ENCODE data around the gene STX7. TPM values are rescaled to one million over a fixed set of nuclear protein-coding genes. Genes with fewer than 3 reads are reported as not detected.

The STX7 gene
- total and polyA plus RNA-seq, 8 donors = 8.6 to 39.3 (median 30.3) TPM

DNA sequence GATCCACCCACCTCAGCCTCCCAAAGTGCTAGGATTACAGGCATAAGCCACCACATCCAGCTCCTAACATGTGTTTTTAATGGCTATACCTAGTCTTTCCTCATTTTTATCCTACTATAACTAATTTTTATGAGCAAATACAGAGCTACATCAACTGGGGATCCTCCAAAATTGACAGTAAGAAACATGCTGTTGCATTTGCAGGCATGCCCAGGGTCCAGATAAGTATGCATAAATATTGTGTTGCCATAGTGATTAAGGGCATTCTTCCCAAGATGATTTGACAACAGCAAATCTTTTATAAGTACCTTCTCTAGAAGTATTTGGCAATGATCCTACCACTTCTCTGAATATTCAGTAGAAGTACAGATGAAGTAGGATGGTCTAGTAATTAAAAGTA, 69.7 kb downstream of the STX7 start:
- H3K4me1 ChIP-seq = no peaks in the 10 kb centered on the region

GRCh38 chr6:132430110-132430509, 82.8 kb downstream of the STX7 start:
- Histone ChIP-seq H3K36me3 (no peaks in the 10 kb centered on the region), H3K9me3 (no peaks in the 10 kb centered on the region), H3K27me3 (no peaks in the 10 kb centered on the region), H3K27ac (no peak overlapping the region), H3K4me1 (no peaks in the 10 kb centered on the region), H3K4me3 (no peak overlapping the region)
- 67 to 91% (median 79%) methylated on average over 2 of the region's 2 CpGs for WGBS, 5 donors
- intact Hi-C loops (cut with DNase I; ENCODE audit: low total_unique reads) = no loop called here
- no peak for DNase-seq
- TF ChIP-seq POLR2A (IDR thresholded peaks at IDR 0.05) (no peak), POLR2AphosphoS5 (IDR thresholded peaks at IDR 0.05) (no peak), EP300 (IDR thresholded peaks at IDR 0.05) (no peak)
- TF ChIP-seq, protein P1, sequence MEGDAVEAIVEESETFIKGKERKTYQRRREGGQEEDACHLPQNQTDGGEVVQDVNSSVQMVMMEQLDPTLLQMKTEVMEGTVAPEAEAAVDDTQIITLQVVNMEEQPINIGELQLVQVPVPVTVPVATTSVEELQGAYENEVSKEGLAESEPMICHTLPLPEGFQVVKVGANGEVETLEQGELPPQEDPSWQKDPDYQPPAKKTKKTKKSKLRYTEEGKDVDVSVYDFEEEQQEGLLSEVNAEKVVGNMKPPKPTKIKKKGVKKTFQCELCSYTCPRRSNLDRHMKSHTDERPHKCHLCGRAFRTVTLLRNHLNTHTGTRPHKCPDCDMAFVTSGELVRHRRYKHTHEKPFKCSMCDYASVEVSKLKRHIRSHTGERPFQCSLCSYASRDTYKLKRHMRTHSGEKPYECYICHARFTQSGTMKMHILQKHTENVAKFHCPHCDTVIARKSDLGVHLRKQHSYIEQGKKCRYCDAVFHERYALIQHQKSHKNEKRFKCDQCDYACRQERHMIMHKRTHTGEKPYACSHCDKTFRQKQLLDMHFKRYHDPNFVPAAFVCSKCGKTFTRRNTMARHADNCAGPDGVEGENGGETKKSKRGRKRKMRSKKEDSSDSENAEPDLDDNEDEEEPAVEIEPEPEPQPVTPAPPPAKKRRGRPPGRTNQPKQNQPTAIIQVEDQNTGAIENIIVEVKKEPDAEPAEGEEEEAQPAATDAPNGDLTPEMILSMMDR (IDR thresholded peaks at IDR 0.05) = no peak

More for the DNA sequence above, 69.7 kb downstream of the STX7 start:
- intact Hi-C loops (cut with DNase I; ENCODE audit: low total_unique reads) = no loop called here
- Histone ChIP-seq H3K9me3 (peaks cover 0 to 17% (median 12%) of the 10 kb centered on the region in 4 donors), H3K27me3 (no peaks in the 10 kb centered on the region), H3K36me3 (no peaks in the 10 kb centered on the region), H3K27ac (no peak overlapping the region), H3K4me3 (no peak overlapping the region)
- TF ChIP-seq POLR2AphosphoS5 (IDR thresholded peaks at IDR 0.05) (no peak), EP300 (IDR thresholded peaks at IDR 0.05) (no peak), POLR2A (IDR thresholded peaks at IDR 0.05) (no peak)
- TF ChIP-seq, protein P1 (IDR thresholded peaks at IDR 0.05) = no peak
- no peak for DNase-seq

GRCh38 chr6:132425176-132425575, 87.7 kb downstream of the STX7 start:
- intact Hi-C loops (cut with DNase I; ENCODE audit: low total_unique reads) = no loop called here
- no peaks in the 10 kb centered on the region for H3K4me1 ChIP-seq
- TF ChIP-seq POLR2A (IDR thresholded peaks at IDR 0.05) (no peak), POLR2AphosphoS5 (IDR thresholded peaks at IDR 0.05) (no peak), EP300 (IDR thresholded peaks at IDR 0.05) (no peak)
- TF ChIP-seq, protein P1 (IDR thresholded peaks at IDR 0.05) = no peak
- H3K9me3 ChIP-seq = peaks cover 0 to 17% (median 7%) of the 10 kb centered on the region in 4 donors
- no peak for DNase-seq
- H3K27me3 ChIP-seq = no peaks in the 10 kb centered on the region
- no peak overlapping the region for H3K27ac ChIP-seq
- H3K4me3 ChIP-seq = no peak overlapping the region
- 70 to 82% (median 78%) methylated on average over 5 of the region's 5 CpGs; no CpG with 5 or more reads in 1 of the 5 donors for WGBS, 5 donors
- H3K36me3 ChIP-seq = no peaks in the 10 kb centered on the region

GRCh38 chr6:132423839-132424238, 89.1 kb downstream of the STX7 start:
- no peak for DNase-seq
- no peak overlapping the region for H3K27ac ChIP-seq
- TF ChIP-seq POLR2A (IDR thresholded peaks at IDR 0.05) (no peak), POLR2AphosphoS5 (IDR thresholded peaks at IDR 0.05) (no peak), EP300 (IDR thresholded peaks at IDR 0.05) (no peak)
- intact Hi-C loops (cut with DNase I; ENCODE audit: low total_unique reads) = no loop called here
- 84 to 98% (median 93%) methylated on average over 3 of the region's 3 CpGs for WGBS, 5 donors
- no peaks in the 10 kb centered on the region for H3K36me3 ChIP-seq
- no peak overlapping the region for H3K4me3 ChIP-seq
- H3K4me1 ChIP-seq = no peaks in the 10 kb centered on the region
- peaks cover 0 to 17% (median 7%) of the 10 kb centered on the region in 4 donors for H3K9me3 ChIP-seq
- no peaks in the 10 kb centered on the region for H3K27me3 ChIP-seq

- Histone ChIP-seq H3K27ac (no peak overlapping the region), H3K9me3 (peaks cover 0 to 26% (median 9%) of the 10 kb centered on the region in 4 donors), H3K4me1 (no peaks in the 10 kb centered on the region), H3K4me3 (no peak overlapping the region), H3K27me3 (no peaks in the 10 kb centered on the region), H3K36me3 (no peaks in the 10 kb centered on the region)
- no peak for DNase-seq
- 82 to 88% (median 84%) methylated on average over 6 of the region's 6 CpGs for WGBS, 5 donors
- intact Hi-C loops (cut with DNase I; ENCODE audit: low total_unique reads) = no loop called here
- TF ChIP-seq, protein P1 (IDR thresholded peaks at IDR 0.05) = no peak
- TF ChIP-seq POLR2A (IDR thresholded peaks at IDR 0.05) (no peak), POLR2AphosphoS5 (IDR thresholded peaks at IDR 0.05) (no peak)
These were observed 94.5 kb downstream of the STX7 start for GRCh38 chr6:132418235-132418965.

Measured in stomach (tissue), 9 donors.